SK-N-SH treated with all-trans-retinoic acid at 6 μM for 48 hours (cell line): ENCODE measurements around the gene NAA38.

Experiments
- ATAC-seq: fragments of 200-7000 bp; cut with Tn5 transposase; 3 replicates; pipeline ENCODE4 v1.9.1; 2020; ENCODE audit warnings: mild to moderate bottlenecking, moderate library complexity
- ARNTL ChIP-seq: fragments of 450-650 bp; formaldehyde crosslinking; IDR thresholded peaks from 2 replicates; pipeline ENCODE4 v1.5.0; 2020; ENCODE audit warnings: low read depth, mild to moderate bottlenecking, moderate library complexity, borderline replicate concordance
- BACH2 ChIP-seq: fragments of 250-450 bp; sonication (Bioruptor Pico); IDR thresholded peaks from 2 replicates; pipeline ENCODE4 v1.9.0; 2021; ENCODE audit warnings: mild to moderate bottlenecking, borderline replicate concordance
- CSDC2 ChIP-seq: fragments of 250-450 bp; sonication (Bioruptor Pico); IDR thresholded peaks from 2 replicates; pipeline ENCODE4 v1.5.0; 2020; ENCODE audit warnings: mild to moderate bottlenecking, moderate library complexity
- ESRRG ChIP-seq: fragments of 250-450 bp; sonication (Bioruptor Pico); IDR thresholded peaks from 2 replicates; pipeline ENCODE4 v1.6.1; 2021; ENCODE audit warnings: mild to moderate bottlenecking
- GLIS3 ChIP-seq: fragments of 250-450 bp; sonication (Bioruptor Pico); IDR thresholded peaks from 2 replicates; pipeline ENCODE4 v1.5.0; 2020; ENCODE audit warnings: mild to moderate bottlenecking, moderate library complexity
- ISL1 ChIP-seq: fragments of 250-450 bp; sonication (Bioruptor Pico); IDR thresholded peaks from 2 replicates; pipeline ENCODE4 v2.1.2; 2022; ENCODE audit warnings: mild to moderate bottlenecking, moderate library complexity
- OSR1 ChIP-seq: fragments of 250-450 bp; sonication (Bioruptor Pico); IDR thresholded peaks from 2 replicates; pipeline ENCODE4 v1.8.0; 2022; ENCODE audit warnings: moderate library complexity, mild to moderate bottlenecking, inconsistent platforms
- PPARA ChIP-seq: fragments of 250-450 bp; sonication (Bioruptor Pico); IDR thresholded peaks from 2 replicates; pipeline ENCODE4 v1.5.0; 2020; ENCODE audit warnings: mild to moderate bottlenecking, borderline replicate concordance
- RARB ChIP-seq: fragments of 250-450 bp; sonication (Bioruptor Pico); IDR thresholded peaks from 2 replicates; pipeline ENCODE4 v1.8.0; 2021; ENCODE audit warnings: mild to moderate bottlenecking, moderate library complexity
- SNAI2 ChIP-seq: fragments of 250-450 bp; sonication (Bioruptor Pico); IDR thresholded peaks from 2 replicates; pipeline ENCODE4 v1.5.0; 2020; ENCODE audit warnings: mild to moderate bottlenecking, moderate library complexity
- TCF4 ChIP-seq: fragments of 250-450 bp; sonication (Bioruptor Pico); IDR thresholded peaks from 2 replicates; pipeline ENCODE4 v1.8.0; 2021; ENCODE audit warnings: mild to moderate bottlenecking, moderate library complexity, borderline replicate concordance
- TOX ChIP-seq: fragments of 250-450 bp; sonication (Bioruptor Pico); IDR thresholded peaks from 2 replicates; pipeline ENCODE4 v1.8.0; 2021; ENCODE audit warnings: mild to moderate bottlenecking, moderate library complexity, borderline replicate concordance
- ZC3H10 ChIP-seq: fragments of 250-450 bp; sonication (Bioruptor Pico); IDR thresholded peaks from 2 replicates; pipeline ENCODE4 v1.5.1; 2021; ENCODE audit warnings: mild to moderate bottlenecking, moderate library complexity
- ZFP3 ChIP-seq: fragments of 250-450 bp; sonication (Bioruptor Pico); IDR thresholded peaks from 2 replicates; pipeline ENCODE4 v1.5.0; 2020; ENCODE audit warnings: mild to moderate bottlenecking, moderate library complexity
- ZFP30 ChIP-seq: fragments of 450-650 bp; formaldehyde crosslinking; IDR thresholded peaks from 2 replicates; pipeline ENCODE4 v1.5.0; 2022; ENCODE audit warnings: mild to moderate bottlenecking, moderate library complexity
- ZNF565 ChIP-seq: fragments of 450-650 bp; formaldehyde crosslinking; conservative IDR thresholded peaks from 2 replicates; pipeline ENCODE4 v1.5.0; 2020; ENCODE audit warnings: low read depth, mild to moderate bottlenecking, moderate library complexity
- ZNF70 ChIP-seq: fragments of 450-650 bp; formaldehyde crosslinking; IDR thresholded peaks from 2 replicates; pipeline ENCODE4 v1.5.0; 2020; ENCODE audit warnings: mild to moderate bottlenecking, moderate library complexity
- ZNF8 ChIP-seq: fragments of 450-650 bp; formaldehyde crosslinking; IDR thresholded peaks from 2 replicates; pipeline ENCODE4 v1.5.0; 2020; ENCODE audit warnings: mild to moderate bottlenecking, moderate library complexity
- TF ChIP-seq, protein P1 (sequence below): fragments of 250-450 bp; sonication (Bioruptor Pico); IDR thresholded peaks from 2 replicates; pipeline ENCODE4 v1.8.0; 2020; ENCODE audit warnings: mild to moderate bottlenecking, moderate library complexity, borderline replicate concordance
- TF ChIP-seq, protein P2 (sequence below): fragments of 250-450 bp; sonication (Bioruptor Pico); IDR thresholded peaks from 2 replicates; pipeline ENCODE4 v1.5.0; 2020; ENCODE audit warnings: mild to moderate bottlenecking, moderate library complexity
- TF ChIP-seq, protein P3 (sequence below): fragments of 250-450 bp; sonication (Bioruptor Pico); IDR thresholded peaks from 2 replicates; pipeline ENCODE4 v1.5.1; 2021; ENCODE audit warnings: mild to moderate bottlenecking, moderate library complexity
- TF ChIP-seq, protein P4 (sequence below): fragments of 250-450 bp; sonication (Bioruptor Pico); IDR thresholded peaks from 2 replicates; pipeline ENCODE4 v1.5.1; 2020; ENCODE audit warnings: low read depth, mild to moderate bottlenecking, moderate library complexity

NAA38 gene

DNA sequence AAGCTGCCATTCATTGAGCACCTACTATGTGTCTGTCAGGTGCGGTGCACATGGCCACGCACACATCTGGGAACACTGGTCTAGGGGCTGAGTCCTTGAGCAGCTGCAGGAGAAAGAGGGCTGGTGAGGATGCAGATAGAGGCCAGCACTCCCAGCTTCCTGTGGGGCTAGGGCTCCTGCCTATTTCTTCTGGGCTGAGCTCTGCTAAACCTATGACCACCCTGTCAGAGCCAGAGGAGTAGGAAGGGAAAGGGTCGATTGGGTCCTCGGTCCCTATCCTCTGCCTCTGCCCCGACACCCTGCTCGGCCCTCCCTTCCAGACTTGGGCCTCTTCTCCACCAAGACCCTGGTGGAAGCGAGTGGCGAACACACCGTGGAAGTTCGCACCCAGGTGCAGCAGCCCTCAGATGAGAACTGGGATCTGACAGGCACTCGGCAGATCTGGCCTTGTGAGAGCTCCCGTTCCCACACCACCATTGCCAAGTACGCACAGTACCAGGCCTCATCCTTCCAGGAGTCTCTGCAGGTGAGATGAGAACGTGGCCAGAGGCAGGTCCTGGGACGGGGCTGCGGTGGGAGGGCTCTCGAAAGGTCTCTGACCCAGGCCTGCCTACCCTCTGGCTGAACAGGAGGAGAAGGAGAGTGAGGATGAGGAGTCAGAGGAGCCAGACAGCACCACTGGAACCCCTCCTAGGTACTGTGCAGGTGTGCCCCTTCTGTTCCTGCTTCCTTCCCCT lies 6.5 kb downstream of the NAA38 start:
- TF ChIP-seq ISL1 (CRISPR knock-in tag) (no peak), SNAI2 (CRISPR knock-in tag) (no peak), TCF4 (CRISPR knock-in tag) (no peak), PPARA (no peak), ZNF8 (CRISPR knock-in tag) (no peak), TOX (CRISPR knock-in tag) (no peak), OSR1 (CRISPR knock-in tag) (no peak), ZNF70 (CRISPR knock-in tag) (no peak), ARNTL (CRISPR knock-in tag) (no peak), GLIS3 (CRISPR knock-in tag) (no peak), ZFP30 (CRISPR knock-in tag) (no peak), ESRRG (CRISPR knock-in tag) (no peak), RARB (no peak), BACH2 (CRISPR knock-in tag) (no peak)
- TF ChIP-seq, protein P1, sequence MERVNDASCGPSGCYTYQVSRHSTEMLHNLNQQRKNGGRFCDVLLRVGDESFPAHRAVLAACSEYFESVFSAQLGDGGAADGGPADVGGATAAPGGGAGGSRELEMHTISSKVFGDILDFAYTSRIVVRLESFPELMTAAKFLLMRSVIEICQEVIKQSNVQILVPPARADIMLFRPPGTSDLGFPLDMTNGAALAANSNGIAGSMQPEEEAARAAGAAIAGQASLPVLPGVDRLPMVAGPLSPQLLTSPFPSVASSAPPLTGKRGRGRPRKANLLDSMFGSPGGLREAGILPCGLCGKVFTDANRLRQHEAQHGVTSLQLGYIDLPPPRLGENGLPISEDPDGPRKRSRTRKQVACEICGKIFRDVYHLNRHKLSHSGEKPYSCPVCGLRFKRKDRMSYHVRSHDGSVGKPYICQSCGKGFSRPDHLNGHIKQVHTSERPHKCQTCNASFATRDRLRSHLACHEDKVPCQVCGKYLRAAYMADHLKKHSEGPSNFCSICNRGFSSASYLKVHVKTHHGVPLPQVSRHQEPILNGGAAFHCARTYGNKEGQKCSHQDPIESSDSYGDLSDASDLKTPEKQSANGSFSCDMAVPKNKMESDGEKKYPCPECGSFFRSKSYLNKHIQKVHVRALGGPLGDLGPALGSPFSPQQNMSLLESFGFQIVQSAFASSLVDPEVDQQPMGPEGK (CRISPR knock-in tag), result no peak
- TF ChIP-seq, protein P2, sequence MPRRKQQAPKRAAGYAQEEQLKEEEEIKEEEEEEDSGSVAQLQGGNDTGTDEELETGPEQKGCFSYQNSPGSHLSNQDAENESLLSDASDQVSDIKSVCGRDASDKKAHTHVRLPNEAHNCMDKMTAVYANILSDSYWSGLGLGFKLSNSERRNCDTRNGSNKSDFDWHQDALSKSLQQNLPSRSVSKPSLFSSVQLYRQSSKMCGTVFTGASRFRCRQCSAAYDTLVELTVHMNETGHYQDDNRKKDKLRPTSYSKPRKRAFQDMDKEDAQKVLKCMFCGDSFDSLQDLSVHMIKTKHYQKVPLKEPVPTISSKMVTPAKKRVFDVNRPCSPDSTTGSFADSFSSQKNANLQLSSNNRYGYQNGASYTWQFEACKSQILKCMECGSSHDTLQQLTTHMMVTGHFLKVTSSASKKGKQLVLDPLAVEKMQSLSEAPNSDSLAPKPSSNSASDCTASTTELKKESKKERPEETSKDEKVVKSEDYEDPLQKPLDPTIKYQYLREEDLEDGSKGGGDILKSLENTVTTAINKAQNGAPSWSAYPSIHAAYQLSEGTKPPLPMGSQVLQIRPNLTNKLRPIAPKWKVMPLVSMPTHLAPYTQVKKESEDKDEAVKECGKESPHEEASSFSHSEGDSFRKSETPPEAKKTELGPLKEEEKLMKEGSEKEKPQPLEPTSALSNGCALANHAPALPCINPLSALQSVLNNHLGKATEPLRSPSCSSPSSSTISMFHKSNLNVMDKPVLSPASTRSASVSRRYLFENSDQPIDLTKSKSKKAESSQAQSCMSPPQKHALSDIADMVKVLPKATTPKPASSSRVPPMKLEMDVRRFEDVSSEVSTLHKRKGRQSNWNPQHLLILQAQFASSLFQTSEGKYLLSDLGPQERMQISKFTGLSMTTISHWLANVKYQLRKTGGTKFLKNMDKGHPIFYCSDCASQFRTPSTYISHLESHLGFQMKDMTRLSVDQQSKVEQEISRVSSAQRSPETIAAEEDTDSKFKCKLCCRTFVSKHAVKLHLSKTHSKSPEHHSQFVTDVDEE, result no peak
- TF ChIP-seq, protein P3, sequence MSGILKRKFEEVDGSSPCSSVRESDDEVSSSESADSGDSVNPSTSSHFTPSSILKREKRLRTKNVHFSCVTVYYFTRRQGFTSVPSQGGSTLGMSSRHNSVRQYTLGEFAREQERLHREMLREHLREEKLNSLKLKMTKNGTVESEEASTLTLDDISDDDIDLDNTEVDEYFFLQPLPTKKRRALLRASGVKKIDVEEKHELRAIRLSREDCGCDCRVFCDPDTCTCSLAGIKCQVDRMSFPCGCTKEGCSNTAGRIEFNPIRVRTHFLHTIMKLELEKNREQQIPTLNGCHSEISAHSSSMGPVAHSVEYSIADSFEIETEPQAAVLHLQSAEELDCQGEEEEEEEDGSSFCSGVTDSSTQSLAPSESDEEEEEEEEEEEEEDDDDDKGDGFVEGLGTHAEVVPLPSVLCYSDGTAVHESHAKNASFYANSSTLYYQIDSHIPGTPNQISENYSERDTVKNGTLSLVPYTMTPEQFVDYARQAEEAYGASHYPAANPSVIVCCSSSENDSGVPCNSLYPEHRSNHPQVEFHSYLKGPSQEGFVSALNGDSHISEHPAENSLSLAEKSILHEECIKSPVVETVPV (CRISPR knock-in tag), result no peak
- ATAC-seq, result peak; percentile 2; the same call in 1 of the 3 replicates

DNA sequence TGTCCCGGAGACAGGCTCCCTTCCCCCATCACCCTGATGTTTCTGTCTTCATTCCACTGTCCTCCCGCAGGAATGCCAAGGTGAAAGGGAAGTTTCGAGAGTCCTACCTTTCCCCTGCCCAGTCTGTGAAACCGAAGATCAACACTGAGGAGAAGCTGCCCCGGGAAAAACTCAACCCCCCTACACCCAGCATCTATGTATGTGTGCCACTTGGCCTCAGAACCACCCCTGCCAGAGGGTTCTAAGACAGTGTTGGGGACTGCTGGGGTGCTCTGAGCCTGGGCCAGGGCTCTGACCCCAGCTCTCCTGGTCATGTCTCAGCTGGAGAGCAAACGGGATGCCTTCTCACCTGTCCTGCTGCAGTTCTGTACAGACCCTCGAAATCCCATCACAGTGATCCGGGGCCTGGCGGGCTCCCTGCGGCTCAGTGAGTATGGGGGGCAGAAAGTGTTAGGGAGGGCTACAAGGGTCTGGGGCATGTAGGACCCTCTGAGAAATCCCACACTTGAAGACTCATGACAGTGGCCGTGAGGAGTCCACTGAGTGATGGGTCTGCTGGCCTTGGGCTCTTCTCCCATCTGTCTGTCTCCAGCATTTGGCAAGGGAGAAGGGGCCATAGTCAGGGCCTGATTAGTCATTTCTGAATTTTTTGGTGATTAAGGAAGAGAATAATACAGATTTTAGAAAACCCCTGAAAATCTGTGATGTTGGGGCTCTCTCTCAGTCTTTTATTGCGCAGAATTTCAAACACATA lies 7.4 kb downstream of the NAA38 start:
- no peak for ATAC-seq
- no peak for TF ChIP-seq TOX (CRISPR knock-in tag)
- no peak for TF ChIP-seq ISL1 (CRISPR knock-in tag)
- no peak for TF ChIP-seq ZC3H10 (CRISPR knock-in tag)
- TF ChIP-seq ARNTL (CRISPR knock-in tag), result no peak
- no peak for TF ChIP-seq ZFP3 (CRISPR knock-in tag)
- TF ChIP-seq, protein P2, result no peak
- TF ChIP-seq, protein P3 (CRISPR knock-in tag), result no peak
- TF ChIP-seq, protein P4, sequence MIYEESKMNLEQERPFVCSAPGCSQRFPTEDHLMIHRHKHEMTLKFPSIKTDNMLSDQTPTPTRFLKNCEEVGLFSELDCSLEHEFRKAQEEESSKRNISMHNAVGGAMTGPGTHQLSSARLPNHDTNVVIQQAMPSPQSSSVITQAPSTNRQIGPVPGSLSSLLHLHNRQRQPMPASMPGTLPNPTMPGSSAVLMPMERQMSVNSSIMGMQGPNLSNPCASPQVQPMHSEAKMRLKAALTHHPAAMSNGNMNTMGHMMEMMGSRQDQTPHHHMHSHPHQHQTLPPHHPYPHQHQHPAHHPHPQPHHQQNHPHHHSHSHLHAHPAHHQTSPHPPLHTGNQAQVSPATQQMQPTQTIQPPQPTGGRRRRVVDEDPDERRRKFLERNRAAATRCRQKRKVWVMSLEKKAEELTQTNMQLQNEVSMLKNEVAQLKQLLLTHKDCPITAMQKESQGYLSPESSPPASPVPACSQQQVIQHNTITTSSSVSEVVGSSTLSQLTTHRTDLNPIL, result no peak
- no peak for TF ChIP-seq OSR1 (CRISPR knock-in tag)
- no peak for TF ChIP-seq PPARA
- no peak for TF ChIP-seq ZNF8 (CRISPR knock-in tag)
- TF ChIP-seq ZFP30 (CRISPR knock-in tag), result no peak
- TF ChIP-seq ZNF565 (CRISPR knock-in tag), result no peak
- no peak for TF ChIP-seq RARB
- no peak for TF ChIP-seq ESRRG (CRISPR knock-in tag)
- no peak for TF ChIP-seq TCF4 (CRISPR knock-in tag)
- TF ChIP-seq ZNF70 (CRISPR knock-in tag), result no peak
- no peak for TF ChIP-seq CSDC2
